KMS-11 (cell line): ENCODE results near the gene LAMA2.
A peak's percentile ranks its signal among the peaks of the same experiment; 100 is the strongest.

Source experiments
- H2AFZ ChIP-seq: fragments of 200-600 bp; sonication (generic); 2 replicates; pipeline ENCODE4 v1.6.1; 2016; ENCODE audit warnings: antibody characterized with exemption, mixed run types, low read depth
- H3K27ac ChIP-seq: fragments of 200-600 bp; sonication (generic); 2 replicates; pipeline ENCODE4 v1.6.1; 2016; ENCODE audit warnings: mild to moderate bottlenecking, mixed run types
- H3K27me3 ChIP-seq: fragments of 200-600 bp; sonication (generic); 2 replicates; pipeline ENCODE4 v1.6.1; 2017; ENCODE audit warnings: mild to moderate bottlenecking, low read depth, mixed run types, moderate library complexity; ENCODE audit not compliant: insufficient read depth
- H3K36me3 ChIP-seq: fragments of 200-600 bp; sonication (generic); 2 replicates; pipeline ENCODE4 v1.6.1; 2017; ENCODE audit warnings: mild to moderate bottlenecking, mixed run types; ENCODE audit not compliant: insufficient read depth
- H3K4me1 ChIP-seq: fragments of 200-600 bp; sonication (generic); 2 replicates; pipeline ENCODE4 v1.6.1; 2016; ENCODE audit warnings: mild to moderate bottlenecking, low read depth, mixed run types; ENCODE audit not compliant: poor library complexity, severe bottlenecking
- H3K4me2 ChIP-seq: fragments of 200-600 bp; sonication (generic); 2 replicates; pipeline ENCODE4 v1.7.0; 2016; ENCODE audit warnings: mild to moderate bottlenecking, mixed run types
- H3K4me3 ChIP-seq: fragments of 200-600 bp; sonication (generic); IDR thresholded peaks from 2 replicates; pipeline ENCODE4 v1.6.1; 2017; ENCODE audit warnings: low read depth, low read length, mixed read lengths; ENCODE audit not compliant: insufficient read depth
- H3K79me2 ChIP-seq: fragments of 200-600 bp; sonication (generic); 2 replicates; pipeline ENCODE4 v1.6.1; 2016; ENCODE audit warnings: low read depth, mixed run types; ENCODE audit not compliant: insufficient read depth
- H3K9ac ChIP-seq: fragments of 200-600 bp; sonication (generic); 2 replicates; pipeline ENCODE4 v1.6.1; 2016; ENCODE audit warnings: mild to moderate bottlenecking, mixed run types
- H4K20me1 ChIP-seq: fragments of 200-600 bp; sonication (generic); 2 replicates; pipeline ENCODE4 v1.6.1; 2016; ENCODE audit warnings: mild to moderate bottlenecking, mixed run types; ENCODE audit not compliant: insufficient read depth
- CTCF ChIP-seq: fragments of 200-600 bp; sonication (generic); conservative IDR thresholded peaks from 2 replicates; pipeline ENCODE4 v1.6.1; 2017; ENCODE audit warnings: low read depth, mild to moderate bottlenecking, antibody characterized with exemption, low read length, moderate library complexity, mixed read lengths

LAMA2 gene

GRCh38 chr6:129494586-129494985, 611.6 kb downstream of the LAMA2 start:
- H3K36me3 ChIP-seq = no peaks in the 10 kb centered on the region
- H3K27ac ChIP-seq = no peak overlapping the region
- H3K4me2 ChIP-seq = no peak overlapping the region
- no peak for TF ChIP-seq CTCF
- H3K4me3 ChIP-seq = no peak overlapping the region
- no peak overlapping the region for H3K9ac ChIP-seq
- no peaks in the 10 kb centered on the region for H4K20me1 ChIP-seq
- no peaks in the 10 kb centered on the region for H3K27me3 ChIP-seq
- H3K79me2 ChIP-seq = no peaks in the 10 kb centered on the region
- peaks cover 28% of the 10 kb centered on the region for H3K4me1 ChIP-seq
- no peak overlapping the region for H2AFZ ChIP-seq

GRCh38 chr6:129495652-129496051, 612.7 kb downstream of the LAMA2 start:
- Histone ChIP-seq H3K27ac (no peak overlapping the region), H4K20me1 (no peaks in the 10 kb centered on the region), H3K36me3 (no peaks in the 10 kb centered on the region), H3K79me2 (no peaks in the 10 kb centered on the region), H3K4me3 (no peak overlapping the region), H2AFZ (no peak overlapping the region), H3K4me2 (no peak overlapping the region), H3K4me1 (peaks cover 25% of the 10 kb centered on the region), H3K9ac (no peak overlapping the region), H3K27me3 (no peaks in the 10 kb centered on the region)
- no peak for TF ChIP-seq CTCF

- no peak overlapping the region for H3K9ac ChIP-seq
- H3K27ac ChIP-seq = no peak overlapping the region
- no peak for TF ChIP-seq CTCF
These were observed 614.8 kb downstream of the LAMA2 start for GRCh38 chr6:129497481-129498441.

GRCh38 chr6:129498541-129498940, 615.6 kb downstream of the LAMA2 start:
- H3K36me3 ChIP-seq = no peaks in the 10 kb centered on the region
- H4K20me1 ChIP-seq = no peaks in the 10 kb centered on the region
- peaks cover 28% of the 10 kb centered on the region for H3K4me1 ChIP-seq
- H3K27ac ChIP-seq = no peak overlapping the region
- no peaks in the 10 kb centered on the region for H3K27me3 ChIP-seq
- no peaks in the 10 kb centered on the region for H3K79me2 ChIP-seq
- no peak overlapping the region for H3K9ac ChIP-seq
- no peak overlapping the region for H3K4me2 ChIP-seq
- H2AFZ ChIP-seq = peak overlapping the region; percentile 32; the same call in 1 of the 2 replicates
- TF ChIP-seq CTCF = no peak
- no peak overlapping the region for H3K4me3 ChIP-seq

More at GRCh38 chr6:129497481-129498441, 614.8 kb downstream of the LAMA2 start:
- Histone ChIP-seq H3K27me3 (no peaks in the 10 kb centered on the region), H3K4me3 (no peak overlapping the region), H3K36me3 (no peaks in the 10 kb centered on the region), H3K79me2 (no peaks in the 10 kb centered on the region), H2AFZ (no peak overlapping the region), H3K4me2 (no peak overlapping the region), H3K4me1 (peaks cover 28% of the 10 kb centered on the region), H4K20me1 (no peaks in the 10 kb centered on the region)
